HCT116 (cell line): ENCODE data around the gene IL17C. TPM values are rescaled to one million over a fixed set of nuclear protein-coding genes. Genes with fewer than 3 reads are reported as not detected.

Source experiments
- ATAC-seq: fragments of 200-7000 bp; cut with Tn5 transposase; 2 replicates; pipeline ENCODE4 v1.9.1; 2020; ENCODE audit warnings: mild to moderate bottlenecking, moderate library complexity
- BruUV-seq: library from RNA; stranded (reverse); fragments of 400-500 nt; replicated peaks from 2 replicates; lab custom pipeline; 2021; lab: Mats Ljungman, UMichigan
- CTCF ChIA-PET: fragments of 300-600 bp; sonication (Branson Sonifier 250); formaldehyde crosslinking; loops from one replicate; lab custom pipeline; 2021; ENCODE audit warnings: antibody characterized with exemption; lab: Charles Lee
- POLR2A ChIA-PET: fragments of 300-600, 350-600 bp; sonication (Branson Sonifier 250); formaldehyde crosslinking; loops from one replicate; lab custom pipeline; 2021; ENCODE audit warnings: antibody characterized with exemption; lab: Charles Lee
- RAD21 ChIA-PET, 2 experiments: fragments of 300-600 bp; sonication (Branson Sonifier 250); formaldehyde crosslinking; loops; one replicate each; lab custom pipeline; 2023; ENCODE audit warnings: low total read pairs in 2 of 2; ENCODE audit not compliant: uncharacterized antibody in 2 of 2, unreplicated experiment in 2 of 2, low non-redundant PET in 1 of 2; lab: Charles Lee
- DNase-seq: peaks from one replicate; pipeline ENCODE4 v3.0.0-alpha.2; 2010; ENCODE audit warnings: low read depth, low spot score
- H2AFZ ChIP-seq: fragments of 200-600 bp; shearing (Covaris generic), sonication (generic); 2 replicates; pipeline ENCODE4 v1.6.1; 2017; ENCODE audit warnings: low read depth, mixed run types, mixed read lengths, antibody characterized with exemption, low read length; ENCODE audit not compliant: poor library complexity, severe bottlenecking
- H3K27ac ChIP-seq: 2 replicates; pipeline ENCODE4 v1.5.1; 2012; ENCODE audit warnings: low read depth, low read length
- H3K27me3 ChIP-seq: fragments of 200-600 bp; sonication (generic); 2 replicates; pipeline ENCODE4 v1.6.1; 2016; ENCODE audit warnings: mixed run types, low read length, mixed read lengths; ENCODE audit not compliant: insufficient read depth
- H3K36me3 ChIP-seq, 2 experiments: fragments of 200-500 bp in 1 of 2; fragments of 200-600 bp in 1 of 2; sonication (Bioruptor generic) in 1 of 2; sonication (generic) in 1 of 2; 2 replicates each; pipeline versions ENCODE4 v1.5.1 to v1.6.1; 2014 to 2016; ENCODE audit warnings: low read length in 2 of 2, inconsistent platforms in 1 of 2, mixed read lengths in 1 of 2, mixed run types in 1 of 2; ENCODE audit not compliant: insufficient read depth in 2 of 2, control insufficient read depth in 1 of 2
- H3K4me1 ChIP-seq, 2 experiments: fragments of 200-600 bp in 1 of 2; sonication (generic) in 1 of 2; 2 replicates each; pipeline versions ENCODE4 v1.5.1 to v1.6.1; 2012 to 2017; ENCODE audit warnings: low read length in 2 of 2, inconsistent platforms in 1 of 2, mild to moderate bottlenecking in 1 of 2, mixed read lengths in 1 of 2, mixed run types in 1 of 2, moderate library complexity in 1 of 2; ENCODE audit not compliant: insufficient read depth in 2 of 2, control insufficient read depth in 1 of 2
- H3K4me2 ChIP-seq: fragments of 200-600 bp; sonication (generic); 2 replicates; pipeline ENCODE4 v1.6.1; 2017; ENCODE audit warnings: mixed run types, low read length, mixed read lengths
- H3K4me3 ChIP-seq, 2 experiments: fragments of 200-600 bp in 1 of 2; sonication (generic) in 1 of 2; replicated peaks in 1 of 2; 2 replicates each; pipeline ENCODE4 v1.5.1; 2011 to 2016; ENCODE audit warnings: low read length in 2 of 2, control low read depth in 1 of 2, low read depth in 1 of 2, mild to moderate bottlenecking in 1 of 2, mixed read lengths in 1 of 2, mixed run types in 1 of 2
- H3K79me2 ChIP-seq: fragments of 200-600 bp; sonication (generic); 2 replicates; pipeline ENCODE4 v1.6.1; 2017; ENCODE audit warnings: mild to moderate bottlenecking, mixed run types, low read length, moderate library complexity, mixed read lengths; ENCODE audit not compliant: insufficient read depth
- H3K9ac ChIP-seq: fragments of 200-600 bp; sonication (generic); 2 replicates; pipeline ENCODE4 v1.6.1; 2016; ENCODE audit warnings: low read length, mixed read lengths
- H3K9me2 ChIP-seq: fragments of 200-600 bp; sonication (generic), shearing (Covaris generic); 2 replicates; pipeline ENCODE4 v1.6.1; 2017; ENCODE audit warnings: mixed run types, mild to moderate bottlenecking, moderate library complexity; ENCODE audit not compliant: insufficient read depth
- H3K9me3 ChIP-seq, 2 experiments: fragments of 200-500 bp in 1 of 2; fragments of 200-600 bp in 1 of 2; sonication (Bioruptor generic) in 1 of 2; sonication (generic) in 1 of 2; 2 replicates each; pipeline ENCODE4 v1.6.1; 2014 to 2017; ENCODE audit warnings: low read length in 2 of 2, mixed read lengths in 2 of 2, inconsistent platforms in 1 of 2, low read depth in 1 of 2, mild to moderate bottlenecking in 1 of 2, mixed run types in 1 of 2, moderate library complexity in 1 of 2; ENCODE audit not compliant: control insufficient read depth in 1 of 2, insufficient read depth in 1 of 2
- H4K20me1 ChIP-seq: fragments of 200-600 bp; sonication (generic), shearing (Covaris generic); 2 replicates; pipeline ENCODE4 v1.6.1; 2017; ENCODE audit warnings: mixed run types, mild to moderate bottlenecking, moderate library complexity; ENCODE audit not compliant: insufficient read depth
- ATF3 ChIP-seq: IDR thresholded peaks from 2 replicates; pipeline ENCODE4 v1.6.1; 2012
- CBX3 ChIP-seq: IDR thresholded peaks from 2 replicates; pipeline ENCODE4 v1.6.1; 2012; ENCODE audit warnings: low read depth
- CEBPB ChIP-seq: IDR thresholded peaks from 2 replicates; pipeline ENCODE4 v1.6.1; 2012; ENCODE audit warnings: low read depth
- CTCF ChIP-seq, 3 experiments: fragments of 200-600 bp in 1 of 3; sonication (generic) in 1 of 3; IDR thresholded peaks in 2 of 3; conservative IDR thresholded peaks in 1 of 3; 2 replicates each; pipeline ENCODE4 v1.5.1; 2012 to 2017; ENCODE audit warnings: low read depth in 2 of 3, low read length in 2 of 3, antibody characterized with exemption in 1 of 3, borderline replicate concordance in 1 of 3, control low read depth in 1 of 3, mild to moderate bottlenecking in 1 of 3, mixed read lengths in 1 of 3, mixed run types in 1 of 3, moderate library complexity in 1 of 3; ENCODE audit not compliant: insufficient read depth in 1 of 3
- EGR1 ChIP-seq: IDR thresholded peaks from 2 replicates; pipeline ENCODE4 v1.6.1; 2012; ENCODE audit warnings: low read depth
- ELF1 ChIP-seq: IDR thresholded peaks from 2 replicates; pipeline ENCODE4 v1.6.1; 2012; ENCODE audit warnings: low read depth, borderline replicate concordance
- EZH2phosphoT487 ChIP-seq: fragments of 200-600 bp; IDR thresholded peaks from 2 replicates; pipeline ENCODE4 v1.6.1; 2018; ENCODE audit warnings: antibody characterized with exemption, borderline replicate concordance
- MAX ChIP-seq: IDR thresholded peaks from 2 replicates; pipeline ENCODE4 v1.6.1; 2012
- POLR2A ChIP-seq: IDR thresholded peaks from 2 replicates; pipeline ENCODE4 v1.7.0; 2011; ENCODE audit warnings: borderline replicate concordance; ENCODE audit not compliant: insufficient read depth, insufficient read length; ENCODE audit errors: extremely low read depth
- POLR2AphosphoS5 ChIP-seq: IDR thresholded peaks from 2 replicates; pipeline ENCODE4 v1.6.1; 2011; ENCODE audit warnings: mild to moderate bottlenecking, low read depth, low read length, moderate library complexity
- REST ChIP-seq: IDR thresholded peaks from 2 replicates; pipeline ENCODE4 v1.6.1; 2012; ENCODE audit warnings: low read depth
- SIN3A ChIP-seq: IDR thresholded peaks from 2 replicates; pipeline ENCODE4 v1.6.1; 2012; ENCODE audit warnings: low read depth
- SRF ChIP-seq: IDR thresholded peaks from 2 replicates; pipeline ENCODE4 v1.6.1; 2012; ENCODE audit warnings: low read depth
- TCF7L2 ChIP-seq: IDR thresholded peaks from 2 replicates; pipeline ENCODE4 v1.7.0; 2011; ENCODE audit warnings: borderline replicate concordance, inconsistent platforms; ENCODE audit not compliant: insufficient read depth, insufficient read length; ENCODE audit errors: extremely low read depth
- YY1 ChIP-seq: IDR thresholded peaks from 2 replicates; pipeline ENCODE4 v1.6.1; 2011; ENCODE audit warnings: low read length, low read depth, moderate library complexity, mild to moderate bottlenecking; ENCODE audit not compliant: insufficient replicate concordance; ENCODE audit errors: extremely low read depth
- ZBTB33 ChIP-seq: IDR thresholded peaks from 2 replicates; pipeline ENCODE4 v1.6.1; 2011; ENCODE audit warnings: mild to moderate bottlenecking, low read length, moderate library complexity; ENCODE audit not compliant: insufficient replicate concordance; ENCODE audit errors: extremely low read depth
- ZFX ChIP-seq: fragments of 450-650 bp; IDR thresholded peaks from 2 replicates; pipeline ENCODE4 v1.6.1; 2017
- ZNF274 ChIP-seq: fragments of 200-500 bp; sonication (Bioruptor generic); IDR thresholded peaks from 2 replicates; pipeline ENCODE4 v1.6.1; 2014; ENCODE audit warnings: mild to moderate bottlenecking, low read depth, low read length, inconsistent platforms
- intact Hi-C: fragments of 100-400 bp; cut with micrococcal nuclease; formaldehyde crosslinking; loops from 2 replicates; pipeline ENCODE4 v1.10.0; 2022
- total RNA-seq: library from RNA; stranded (reverse); gene quantifications from one replicate; pipeline ENCODE4 v1.2.1, GENCODE V29; 2021; ENCODE audit not compliant: unreplicated experiment

IL17C gene
- total RNA-seq, 1 experiment from 2014 or later = not detected

- H3K4me1 ChIP-seq = no peaks in the 10 kb centered on the region
- H3K9me3 ChIP-seq = no peaks in the 10 kb centered on the region
- POLR2A ChIA-PET = no interaction called here
- no peaks in the 10 kb centered on the region for H3K9me2 ChIP-seq
- peaks cover 66% of the 10 kb centered on the region for H3K79me2 ChIP-seq
- H3K4me2 ChIP-seq = no peak overlapping the region
- intact Hi-C loops = no loop called here
- ATAC-seq = peak; percentile 21; the same call in 1 of the 2 replicates
- no peak for TF ChIP-seq CTCF (IDR thresholded peaks at IDR 0.05 in 2 of 3, conservative IDR thresholded peaks at IDR 0.05 in 1 of 3; ENCODE audit: borderline replicate concordance in 1 of 3, insufficient read depth in 1 of 3, low read depth in 2 of 3, low read length in 2 of 3)
- no peak for TF ChIP-seq MAX
- no peak for TF ChIP-seq POLR2A
- TF ChIP-seq ELF1 = no peak
- no peak for TF ChIP-seq REST
- no peak for TF ChIP-seq CEBPB
- TF ChIP-seq SRF = no peak
- no peak for TF ChIP-seq ATF3
- TF ChIP-seq ZBTB33 = no peak
- no peak for TF ChIP-seq TCF7L2
- no peak for TF ChIP-seq EZH2phosphoT487
- TF ChIP-seq ZNF274 = no peak
- TF ChIP-seq POLR2AphosphoS5 = no peak
- TF ChIP-seq CBX3 = no peak
- no peak for TF ChIP-seq SIN3A
- no peak for TF ChIP-seq YY1
- no peak for TF ChIP-seq ZFX
- no peak for TF ChIP-seq EGR1
- TF ChIP-seq, all 23 proteins: peak for 0
- no peak overlapping the region for H3K27ac ChIP-seq
- no peak overlapping the region for H3K9ac ChIP-seq
- no peak overlapping the region for H2AFZ ChIP-seq
- RAD21 ChIA-PET = no interaction called here
- CTCF ChIA-PET = no interaction called here
- no peak overlapping the region for H3K4me3 ChIP-seq
- DNase-seq = no peak
- peaks cover 47 to 54% of the 10 kb centered on the region in 2 experiments; a peak in 3 of 4 replicates for H3K36me3 ChIP-seq
- H4K20me1 ChIP-seq = 0 out of 2 replicates have a peak, but pooled peaks cover 4% of the 10 kb centered on the region
- no TSS peak for BruUV-seq
- H3K27me3 ChIP-seq = no peaks in the 10 kb centered on the region
These were observed 39.2 kb upstream of the IL17C start for GRCh38 chr16:88599092-88599733.
